ENCODE data around the gene ELL2. TPM values are rescaled to one million over a fixed set of nuclear protein-coding genes. Genes with fewer than 3 reads are reported as not detected.

The ELL2 gene
- total RNA-seq, 1 donor from 2014 or later, result 52.1 TPM

DNA sequence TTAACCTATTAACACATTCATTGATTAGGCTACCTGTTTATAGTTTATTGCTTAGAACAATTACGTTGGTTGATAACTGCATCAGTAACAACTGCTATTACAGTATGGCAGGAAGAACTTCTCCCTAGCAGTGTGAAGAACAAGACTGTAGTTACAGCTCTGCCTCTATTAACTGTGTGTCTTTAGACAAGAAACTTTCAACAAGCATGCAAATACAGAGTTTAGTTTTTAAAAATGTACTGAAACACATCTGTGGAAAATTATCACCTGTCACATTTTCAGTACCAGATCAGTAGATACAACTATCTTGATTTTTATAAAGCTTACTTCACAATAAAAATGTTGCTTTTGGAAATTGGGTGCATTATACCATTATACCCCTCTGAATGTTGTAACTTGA, 22.2 kb downstream of the ELL2 start:
- ATAC-seq (no peak), DNase-seq (no peak)
- H3K4me1 ChIP-seq, result no peaks in the 10 kb centered on the region
- H3K36me3 ChIP-seq, result peaks cover 5% of the 10 kb centered on the region
- TF ChIP-seq, protein P1, sequence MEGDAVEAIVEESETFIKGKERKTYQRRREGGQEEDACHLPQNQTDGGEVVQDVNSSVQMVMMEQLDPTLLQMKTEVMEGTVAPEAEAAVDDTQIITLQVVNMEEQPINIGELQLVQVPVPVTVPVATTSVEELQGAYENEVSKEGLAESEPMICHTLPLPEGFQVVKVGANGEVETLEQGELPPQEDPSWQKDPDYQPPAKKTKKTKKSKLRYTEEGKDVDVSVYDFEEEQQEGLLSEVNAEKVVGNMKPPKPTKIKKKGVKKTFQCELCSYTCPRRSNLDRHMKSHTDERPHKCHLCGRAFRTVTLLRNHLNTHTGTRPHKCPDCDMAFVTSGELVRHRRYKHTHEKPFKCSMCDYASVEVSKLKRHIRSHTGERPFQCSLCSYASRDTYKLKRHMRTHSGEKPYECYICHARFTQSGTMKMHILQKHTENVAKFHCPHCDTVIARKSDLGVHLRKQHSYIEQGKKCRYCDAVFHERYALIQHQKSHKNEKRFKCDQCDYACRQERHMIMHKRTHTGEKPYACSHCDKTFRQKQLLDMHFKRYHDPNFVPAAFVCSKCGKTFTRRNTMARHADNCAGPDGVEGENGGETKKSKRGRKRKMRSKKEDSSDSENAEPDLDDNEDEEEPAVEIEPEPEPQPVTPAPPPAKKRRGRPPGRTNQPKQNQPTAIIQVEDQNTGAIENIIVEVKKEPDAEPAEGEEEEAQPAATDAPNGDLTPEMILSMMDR (IDR thresholded peaks at IDR 0.05), result no peak
- no peak overlapping the region for H3K4me3 ChIP-seq
- no peaks in the 10 kb centered on the region for H3K9me3 ChIP-seq
- H3K27me3 ChIP-seq, result no peaks in the 10 kb centered on the region
- H3K27ac ChIP-seq, result no peak overlapping the region
- intact Hi-C loops (cut with DNase I), result no loop called here

DNA sequence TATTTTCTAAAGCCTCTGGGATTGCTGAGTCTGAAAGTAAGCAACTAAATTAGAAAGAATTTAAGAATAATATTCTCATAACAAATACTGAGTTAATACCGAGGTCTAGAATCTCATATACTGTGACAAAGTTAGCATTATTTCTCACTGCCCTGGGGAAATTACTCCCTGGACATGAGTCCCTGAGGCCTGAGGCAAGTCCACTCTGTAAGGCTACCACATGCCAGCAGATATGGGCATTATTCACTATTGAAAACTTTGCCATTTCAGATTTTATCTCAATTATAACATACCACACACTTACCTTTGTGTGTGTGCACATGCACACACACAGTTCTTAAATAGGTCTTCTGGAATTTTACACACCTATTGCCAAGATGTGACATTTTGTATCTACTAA, 22.9 kb downstream of the ELL2 start:
- TF ChIP-seq, protein P1 (IDR thresholded peaks at IDR 0.05), result no peak
- no peak for ATAC-seq
- DNase-seq, result no peak
- H3K4me1 ChIP-seq, result no peaks in the 10 kb centered on the region
- intact Hi-C loops (cut with DNase I), result no loop called here
- no peak overlapping the region for H3K27ac ChIP-seq
- peaks cover 5% of the 10 kb centered on the region for H3K36me3 ChIP-seq
- no peaks in the 10 kb centered on the region for H3K27me3 ChIP-seq
- no peaks in the 10 kb centered on the region for H3K9me3 ChIP-seq
- no peak overlapping the region for H3K4me3 ChIP-seq

DNA sequence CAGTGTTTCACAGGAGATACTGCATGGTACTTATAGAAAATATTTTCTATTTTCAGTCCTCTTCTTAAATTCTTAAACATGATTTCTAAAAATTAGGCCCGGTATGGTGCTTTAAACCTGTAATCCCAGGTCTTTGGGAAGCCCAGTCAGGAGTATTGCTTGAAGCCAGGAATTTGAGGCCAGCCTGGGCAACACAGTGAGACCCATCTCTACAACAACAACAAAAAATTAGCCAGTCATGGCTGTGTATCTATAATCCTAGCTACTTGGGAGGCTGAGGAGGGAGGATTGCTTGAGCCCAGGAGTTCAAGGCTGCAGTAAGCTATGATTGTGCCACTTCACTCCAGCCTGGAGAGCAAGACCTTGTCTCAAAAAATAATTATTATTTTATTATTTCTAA, 23.3 kb downstream of the ELL2 start:
- intact Hi-C loops (cut with DNase I), result no loop called here
- DNase-seq (no peak), ATAC-seq (no peak)
- TF ChIP-seq, protein P1 (IDR thresholded peaks at IDR 0.05), result no peak
- Histone ChIP-seq H3K36me3 (peaks cover 5% of the 10 kb centered on the region), H3K4me3 (no peak overlapping the region), H3K9me3 (no peaks in the 10 kb centered on the region), H3K4me1 (no peaks in the 10 kb centered on the region), H3K27me3 (no peaks in the 10 kb centered on the region), H3K27ac (no peak overlapping the region)

DNA sequence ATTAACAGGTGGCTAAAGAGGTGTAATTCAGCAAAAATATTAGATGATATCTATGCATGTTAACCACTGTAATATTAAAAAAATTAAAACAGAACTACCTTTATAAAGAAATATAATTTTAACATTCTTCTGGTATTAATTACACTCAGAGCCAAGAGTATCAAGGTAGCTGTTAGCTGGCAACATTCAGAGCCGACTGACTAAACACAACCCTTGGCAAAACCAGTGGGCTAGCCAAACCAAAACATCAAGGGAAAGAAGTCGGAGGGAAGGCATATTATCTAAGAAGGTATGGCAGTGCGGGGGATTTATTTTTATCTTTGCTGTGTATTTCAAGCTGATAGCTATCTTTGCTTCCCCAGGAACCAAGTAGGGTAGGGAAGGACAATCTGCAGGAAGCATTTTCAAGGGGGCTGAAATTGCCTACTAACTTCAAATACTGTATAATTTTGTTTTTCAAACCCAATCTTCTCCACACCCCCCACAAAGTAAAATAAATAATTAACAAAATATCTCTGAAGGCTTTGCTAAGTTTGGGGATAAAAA, 24.0 kb downstream of the ELL2 start:
- TF ChIP-seq, protein P1 (IDR thresholded peaks at IDR 0.05), result no peak
- intact Hi-C loops (cut with DNase I), result no loop called here

DNA sequence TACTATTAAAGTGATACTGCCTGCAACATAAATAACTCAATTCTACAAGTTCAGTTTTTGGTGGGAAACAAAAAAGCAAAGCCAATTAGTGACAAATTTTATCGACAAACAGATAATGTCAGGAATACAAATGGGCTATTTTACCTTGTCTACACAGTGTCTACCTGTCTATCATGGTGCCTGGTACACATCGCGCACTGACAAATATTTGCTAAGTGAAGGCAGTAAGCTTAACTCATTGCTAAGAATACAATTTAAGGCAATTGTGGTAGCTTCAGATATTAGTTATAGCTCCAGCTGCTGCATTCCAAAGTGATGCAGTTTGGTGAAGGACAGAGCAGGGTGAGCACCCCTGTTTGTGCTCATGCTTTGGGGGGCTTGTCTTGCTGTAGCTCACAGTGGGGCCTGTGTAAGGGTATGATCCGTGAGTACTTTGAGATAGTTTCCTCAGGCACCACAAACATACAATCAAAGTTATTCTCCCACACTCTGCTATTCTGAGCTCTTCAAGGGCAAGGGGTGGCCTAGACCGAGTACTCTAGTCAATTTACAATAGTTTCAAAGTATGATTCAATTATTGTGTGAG, 24.7 kb downstream of the ELL2 start:
- DNase-seq, result no peak
- Histone ChIP-seq H3K9me3 (no peaks in the 10 kb centered on the region), H3K27ac (no peak overlapping the region), H3K4me1 (no peaks in the 10 kb centered on the region), H3K27me3 (no peaks in the 10 kb centered on the region), H3K4me3 (no peak overlapping the region), H3K36me3 (peaks cover 5% of the 10 kb centered on the region)
- ATAC-seq, result no peak
- TF ChIP-seq, protein P1 (IDR thresholded peaks at IDR 0.05), result no peak
- intact Hi-C loops (cut with DNase I), result no loop called here

More for the DNA sequence above, 24.0 kb downstream of the ELL2 start:
- Histone ChIP-seq H3K36me3 (peaks cover 5% of the 10 kb centered on the region), H3K4me3 (no peak overlapping the region), H3K27me3 (no peaks in the 10 kb centered on the region), H3K4me1 (no peaks in the 10 kb centered on the region), H3K9me3 (no peaks in the 10 kb centered on the region), H3K27ac (no peak overlapping the region)
- DNase-seq, result no peak
- ATAC-seq, result no peak
